ENCODE measurements around the gene ST7. TPM values are rescaled to one million over a fixed set of nuclear protein-coding genes. Genes with fewer than 3 reads are reported as not detected.

ST7 gene
- total RNA-seq, 1 donor from 2014 or later: 12.9 TPM

DNA sequence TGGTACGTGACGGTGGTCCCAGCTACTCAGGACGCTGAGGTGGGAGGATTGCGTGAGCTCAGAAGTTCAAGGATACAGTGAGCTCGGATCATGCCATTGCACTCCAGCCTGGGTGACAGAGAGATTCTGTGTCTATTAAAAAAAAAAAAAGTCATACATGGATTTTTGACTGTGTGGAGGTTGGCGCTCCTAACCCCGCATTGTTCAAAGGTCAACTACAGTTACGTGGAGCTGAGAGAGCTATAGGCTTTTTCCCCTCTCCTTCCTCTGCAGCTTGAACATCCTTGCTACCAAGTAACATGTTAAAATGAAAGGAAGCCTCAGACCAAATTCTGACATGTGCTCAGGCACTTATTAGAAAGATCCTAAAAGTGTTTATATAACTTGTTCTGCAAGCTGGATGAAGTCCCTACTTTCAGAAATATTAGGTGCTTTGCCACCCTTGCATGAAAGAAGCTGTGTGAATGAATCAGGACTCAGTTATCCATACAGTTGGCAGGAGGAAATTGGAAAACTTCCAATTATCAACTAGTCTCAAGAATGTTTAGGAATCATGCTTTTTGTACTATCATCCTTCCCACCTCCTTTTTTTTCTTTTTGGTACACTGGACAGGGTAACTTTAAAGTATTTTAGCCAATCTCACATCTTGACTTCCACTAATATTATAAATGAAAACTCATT is 12.5 kb upstream of the ST7 start:
- DNase-seq (ENCODE audit: low read depth): no peak
- no peak for FAIRE-seq
- TF ChIP-seq, protein P1, sequence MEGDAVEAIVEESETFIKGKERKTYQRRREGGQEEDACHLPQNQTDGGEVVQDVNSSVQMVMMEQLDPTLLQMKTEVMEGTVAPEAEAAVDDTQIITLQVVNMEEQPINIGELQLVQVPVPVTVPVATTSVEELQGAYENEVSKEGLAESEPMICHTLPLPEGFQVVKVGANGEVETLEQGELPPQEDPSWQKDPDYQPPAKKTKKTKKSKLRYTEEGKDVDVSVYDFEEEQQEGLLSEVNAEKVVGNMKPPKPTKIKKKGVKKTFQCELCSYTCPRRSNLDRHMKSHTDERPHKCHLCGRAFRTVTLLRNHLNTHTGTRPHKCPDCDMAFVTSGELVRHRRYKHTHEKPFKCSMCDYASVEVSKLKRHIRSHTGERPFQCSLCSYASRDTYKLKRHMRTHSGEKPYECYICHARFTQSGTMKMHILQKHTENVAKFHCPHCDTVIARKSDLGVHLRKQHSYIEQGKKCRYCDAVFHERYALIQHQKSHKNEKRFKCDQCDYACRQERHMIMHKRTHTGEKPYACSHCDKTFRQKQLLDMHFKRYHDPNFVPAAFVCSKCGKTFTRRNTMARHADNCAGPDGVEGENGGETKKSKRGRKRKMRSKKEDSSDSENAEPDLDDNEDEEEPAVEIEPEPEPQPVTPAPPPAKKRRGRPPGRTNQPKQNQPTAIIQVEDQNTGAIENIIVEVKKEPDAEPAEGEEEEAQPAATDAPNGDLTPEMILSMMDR (IDR thresholded peaks at IDR 0.05; ENCODE audit: insufficient read depth, low read length, severe bottlenecking): no peak
- Histone ChIP-seq H3K36me3 (ENCODE audit: control insufficient read depth, insufficient read depth, low read length) (no peaks in the 10 kb centered on the region), H3K4me3 (ENCODE audit: low read depth, low read length) (no peak overlapping the region), H3K27me3 (ENCODE audit: control insufficient read depth, insufficient read depth, low read length) (no peaks in the 10 kb centered on the region)

DNA sequence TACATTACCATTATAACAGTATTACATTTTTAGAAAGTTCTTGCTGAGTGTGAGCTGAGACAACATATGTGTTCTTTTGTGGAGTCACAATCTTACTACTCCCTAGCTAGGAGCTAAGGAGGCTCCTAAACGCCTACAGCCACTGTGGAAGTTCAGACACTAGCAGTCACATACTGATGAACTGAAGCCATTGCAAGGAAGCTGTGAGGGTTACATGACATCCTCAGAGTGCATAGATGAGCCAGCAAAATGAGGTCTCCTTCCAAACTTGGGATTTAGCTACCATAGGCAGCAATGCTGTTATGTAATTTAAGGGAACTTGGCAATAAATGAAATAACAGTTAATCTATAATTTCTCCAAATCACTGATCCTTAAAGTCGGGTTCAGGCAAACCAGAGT is 10.8 kb upstream of the ST7 start:
- no peak for FAIRE-seq
- H3K27me3 ChIP-seq (ENCODE audit: control insufficient read depth, insufficient read depth, low read length): no peaks in the 10 kb centered on the region
- H3K36me3 ChIP-seq (ENCODE audit: control insufficient read depth, insufficient read depth, low read length): no peaks in the 10 kb centered on the region
- no peak overlapping the region for H3K4me3 ChIP-seq (ENCODE audit: low read depth, low read length)
- TF ChIP-seq, protein P1 (IDR thresholded peaks at IDR 0.05; ENCODE audit: insufficient read depth, low read length, severe bottlenecking): no peak
- no peak for DNase-seq (ENCODE audit: low read depth)

DNA sequence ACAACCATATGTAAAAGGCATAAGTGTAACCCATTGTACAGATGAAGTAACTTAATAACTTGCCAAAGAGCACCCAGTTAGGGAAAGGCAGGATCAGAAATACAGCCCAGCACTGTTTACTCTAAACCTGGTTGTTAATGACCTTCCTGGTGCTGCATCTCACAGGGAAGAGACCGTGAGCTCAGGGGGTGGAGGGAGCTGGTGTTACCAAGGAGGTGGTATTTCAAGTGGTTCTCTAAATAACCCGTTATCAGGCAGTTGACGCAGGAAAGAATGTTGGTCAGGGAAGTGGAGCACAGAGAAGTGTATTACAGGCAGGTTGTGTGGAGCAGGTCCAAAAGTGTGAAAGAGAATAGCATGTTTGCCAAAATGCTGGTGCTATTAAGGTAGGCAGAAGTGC is 4.4 kb upstream of the ST7 start:
- DNase-seq (ENCODE audit: low read depth) (no peak), FAIRE-seq (no peak)
- Histone ChIP-seq H3K27me3 (ENCODE audit: control insufficient read depth, insufficient read depth, low read length) (no peaks in the 10 kb centered on the region), H3K36me3 (ENCODE audit: control insufficient read depth, insufficient read depth, low read length) (no peaks in the 10 kb centered on the region), H3K4me3 (ENCODE audit: low read depth, low read length) (no peak overlapping the region)
- TF ChIP-seq, protein P1 (IDR thresholded peaks at IDR 0.05; ENCODE audit: insufficient read depth, low read length, severe bottlenecking): no peak

DNA sequence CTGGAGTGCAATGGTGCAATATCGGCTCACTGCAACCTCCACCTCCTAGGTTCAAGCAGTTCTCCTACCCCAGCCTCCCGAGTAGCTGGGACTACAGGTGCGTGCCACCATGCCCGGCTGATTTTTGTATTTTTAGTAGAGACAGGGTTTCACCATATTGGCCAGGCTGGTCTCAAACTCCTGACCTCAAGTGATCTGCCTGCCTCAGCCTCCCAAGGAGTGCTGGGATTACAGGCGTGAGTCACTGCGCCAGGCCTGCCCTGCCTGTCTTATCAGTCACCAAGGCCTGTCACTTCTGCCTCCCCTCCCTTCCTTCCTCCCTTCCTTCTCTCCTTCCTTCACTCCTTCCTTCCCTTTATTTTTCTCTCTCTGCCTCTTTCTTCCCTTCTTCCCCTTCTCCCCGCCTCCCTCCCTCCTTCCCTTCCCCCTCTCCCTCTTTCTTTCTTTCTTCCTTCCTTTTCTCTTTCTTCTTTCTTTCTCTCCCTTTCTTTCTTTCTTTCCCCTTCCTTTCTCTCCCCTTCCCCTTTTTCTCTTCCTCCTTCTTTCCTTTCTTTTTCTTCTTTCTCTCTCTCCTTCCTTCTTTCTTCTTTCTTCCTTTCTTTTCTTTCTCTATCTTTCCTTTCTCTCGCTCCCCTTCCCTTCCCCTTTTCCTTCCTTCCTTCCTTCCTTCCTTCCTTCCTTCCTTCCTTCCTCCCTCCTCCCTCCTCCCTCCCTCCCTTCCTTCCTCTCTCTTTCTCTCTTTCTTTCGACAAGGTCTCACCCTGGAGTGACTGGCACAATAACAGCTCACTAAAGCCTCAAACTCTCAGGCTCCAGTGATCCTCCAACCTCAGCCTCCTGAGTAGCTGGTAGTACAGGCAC is 3.1 kb upstream of the ST7 start:
- DNase-seq (ENCODE audit: low read depth) (no peak), FAIRE-seq (no peak)
- TF ChIP-seq, protein P1 (IDR thresholded peaks at IDR 0.05; ENCODE audit: insufficient read depth, low read length, severe bottlenecking): no peak

DNA sequence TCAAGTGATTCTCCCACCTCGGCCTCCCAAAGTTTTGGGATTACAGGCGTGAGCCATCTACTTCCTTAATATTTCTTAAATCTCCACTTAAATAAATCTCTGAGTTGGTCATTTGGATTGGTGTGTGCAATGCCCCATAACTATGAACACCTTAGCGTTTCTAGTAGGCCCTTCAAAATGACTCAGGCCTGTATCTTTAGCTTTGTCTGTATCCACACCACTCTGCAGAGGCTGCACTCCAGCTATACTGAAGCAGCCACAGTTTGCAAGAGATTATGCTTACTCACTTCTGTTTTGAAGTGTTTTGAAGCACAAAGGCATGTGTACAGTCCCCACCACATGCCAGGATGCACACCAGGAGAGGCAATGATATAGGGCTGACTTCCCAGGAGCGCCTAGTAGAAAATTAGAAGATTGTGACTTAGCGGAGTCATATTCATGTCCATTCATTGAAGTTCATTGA is 2.4 kb upstream of the ST7 start:
- DNase-seq (ENCODE audit: low read depth): no peak
- H3K36me3 ChIP-seq (ENCODE audit: control insufficient read depth, insufficient read depth, low read length): no peaks in the 10 kb centered on the region
- H3K27me3 ChIP-seq (ENCODE audit: control insufficient read depth, insufficient read depth, low read length): no peaks in the 10 kb centered on the region
- TF ChIP-seq, protein P1 (IDR thresholded peaks at IDR 0.05; ENCODE audit: insufficient read depth, low read length, severe bottlenecking): no peak
- no peak overlapping the region for H3K4me3 ChIP-seq (ENCODE audit: low read depth, low read length)
- FAIRE-seq: no peak

More for the DNA sequence above, 3.1 kb upstream of the ST7 start:
- no peaks in the 10 kb centered on the region for H3K36me3 ChIP-seq (ENCODE audit: control insufficient read depth, insufficient read depth, low read length)
- H3K27me3 ChIP-seq (ENCODE audit: control insufficient read depth, insufficient read depth, low read length): no peaks in the 10 kb centered on the region
- H3K4me3 ChIP-seq (ENCODE audit: low read depth, low read length): no peak overlapping the region

Measured in bronchial epithelial cell (primary cell).